Hepatocyte (in vitro differentiated cells): ENCODE measurements around the gene SYN1.

Experiments used
- CTCF ChIP-seq: fragments of 200-600 bp; sonication (generic); IDR thresholded peaks from 2 replicates; pipeline ENCODE4 v1.5.1; 2016; ENCODE audit warnings: antibody characterized with exemption, mild to moderate bottlenecking; ENCODE audit not compliant: poor library complexity
- EZH2 ChIP-seq: fragments of 200-600 bp; sonication (generic); IDR thresholded peaks from 2 replicates; pipeline ENCODE4 v1.6.1; 2016; ENCODE audit warnings: antibody characterized with exemption, mild to moderate bottlenecking, borderline replicate concordance

GRCh38 chrX:47584714-47585113 is 34.9 kb downstream of the SYN1 start:
- TF ChIP-seq EZH2, result no peak
- TF ChIP-seq CTCF, result no peak
